Osteoblast (primary cell): ENCODE data around the gene TMCC1. TPM values are rescaled to one million over a fixed set of nuclear protein-coding genes. Genes with fewer than 3 reads are reported as not detected.

Experiments
- DNase-seq: peaks from one replicate; pipeline ENCODE4 v3.0.0; 2011; ENCODE audit warnings: low spot score, mixed read lengths; ENCODE audit not compliant: insufficient read length; ENCODE audit errors: missing footprints
- H2AFZ ChIP-seq: 2 replicates; pipeline ENCODE4 v1.6.0; 2011; ENCODE audit warnings: mild to moderate bottlenecking, low read length
- H3K27ac ChIP-seq: 2 replicates; pipeline ENCODE4 v1.5.1; 2011; ENCODE audit warnings: mild to moderate bottlenecking, low read depth, low read length, moderate library complexity
- H3K27me3 ChIP-seq: 2 replicates; pipeline ENCODE4 v1.6.0; 2012; ENCODE audit warnings: mild to moderate bottlenecking, control low read depth, inconsistent platforms, low read length, moderate library complexity; ENCODE audit not compliant: insufficient read depth
- H3K36me3 ChIP-seq: 2 replicates; pipeline ENCODE4 v1.5.1; 2011; ENCODE audit warnings: mild to moderate bottlenecking, low read length, control low read depth, moderate library complexity; ENCODE audit not compliant: insufficient read depth
- H3K4me1 ChIP-seq: 2 replicates; pipeline ENCODE4 v1.5.1; 2011; ENCODE audit warnings: mild to moderate bottlenecking, low read length, control low read depth, moderate library complexity; ENCODE audit not compliant: insufficient read depth
- H3K4me2 ChIP-seq: 2 replicates; pipeline ENCODE4 v1.6.0; 2011; ENCODE audit warnings: mild to moderate bottlenecking, low read length; ENCODE audit not compliant: insufficient read depth
- H3K4me3 ChIP-seq: fragments of 200-600 bp; sonication (generic); 3 replicates; pipeline ENCODE4 v1.5.1; 2012; ENCODE audit warnings: mild to moderate bottlenecking, low read length, inconsistent platforms; ENCODE audit not compliant: insufficient read depth
- H3K79me2 ChIP-seq: 2 replicates; pipeline ENCODE4 v1.6.0; 2012; ENCODE audit warnings: mild to moderate bottlenecking, low read length, control low read depth, inconsistent platforms; ENCODE audit not compliant: insufficient read depth
- H3K9me3 ChIP-seq: 2 replicates; pipeline ENCODE4 v1.5.1; 2011; ENCODE audit warnings: low read depth, low read length, control low read depth
- H4K20me1 ChIP-seq: 2 replicates; pipeline ENCODE4 v1.6.0; 2012; ENCODE audit warnings: mild to moderate bottlenecking, low read length, control low read depth; ENCODE audit not compliant: insufficient read depth
- total RNA-seq: library from RNA; depleted of rRNA; stranded (reverse); fragments of >200 nt; gene quantifications from 2 replicates; pipeline ENCODE4 v1.2.3, GENCODE V29; 2012
- TF ChIP-seq, protein P1 (sequence below): IDR thresholded peaks from 2 replicates; pipeline ENCODE4 v1.5.1; 2011; ENCODE audit warnings: mild to moderate bottlenecking, low read depth, low read length, moderate library complexity; ENCODE audit errors: extremely low read depth

TMCC1 gene
- total RNA-seq, 1 donor: 17.4 TPM

GRCh38 chr3:129616713-129617112, 276.8 kb downstream of the TMCC1 start:
- Histone ChIP-seq H3K4me3 (no peak overlapping the region), H3K9me3 (no peaks in the 10 kb centered on the region), H3K79me2 (no peaks in the 10 kb centered on the region), H3K27me3 (no peaks in the 10 kb centered on the region), H3K4me2 (no peak overlapping the region), H3K27ac (peak overlapping the region; percentile 12), H2AFZ (peak overlapping the region; percentile 43), H3K36me3 (no peaks in the 10 kb centered on the region), H3K4me1 (peaks cover 28% of the 10 kb centered on the region), H4K20me1 (no peaks in the 10 kb centered on the region)
- DNase-seq: peak; percentile 96
- TF ChIP-seq, protein P1, sequence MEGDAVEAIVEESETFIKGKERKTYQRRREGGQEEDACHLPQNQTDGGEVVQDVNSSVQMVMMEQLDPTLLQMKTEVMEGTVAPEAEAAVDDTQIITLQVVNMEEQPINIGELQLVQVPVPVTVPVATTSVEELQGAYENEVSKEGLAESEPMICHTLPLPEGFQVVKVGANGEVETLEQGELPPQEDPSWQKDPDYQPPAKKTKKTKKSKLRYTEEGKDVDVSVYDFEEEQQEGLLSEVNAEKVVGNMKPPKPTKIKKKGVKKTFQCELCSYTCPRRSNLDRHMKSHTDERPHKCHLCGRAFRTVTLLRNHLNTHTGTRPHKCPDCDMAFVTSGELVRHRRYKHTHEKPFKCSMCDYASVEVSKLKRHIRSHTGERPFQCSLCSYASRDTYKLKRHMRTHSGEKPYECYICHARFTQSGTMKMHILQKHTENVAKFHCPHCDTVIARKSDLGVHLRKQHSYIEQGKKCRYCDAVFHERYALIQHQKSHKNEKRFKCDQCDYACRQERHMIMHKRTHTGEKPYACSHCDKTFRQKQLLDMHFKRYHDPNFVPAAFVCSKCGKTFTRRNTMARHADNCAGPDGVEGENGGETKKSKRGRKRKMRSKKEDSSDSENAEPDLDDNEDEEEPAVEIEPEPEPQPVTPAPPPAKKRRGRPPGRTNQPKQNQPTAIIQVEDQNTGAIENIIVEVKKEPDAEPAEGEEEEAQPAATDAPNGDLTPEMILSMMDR: no peak

DNA sequence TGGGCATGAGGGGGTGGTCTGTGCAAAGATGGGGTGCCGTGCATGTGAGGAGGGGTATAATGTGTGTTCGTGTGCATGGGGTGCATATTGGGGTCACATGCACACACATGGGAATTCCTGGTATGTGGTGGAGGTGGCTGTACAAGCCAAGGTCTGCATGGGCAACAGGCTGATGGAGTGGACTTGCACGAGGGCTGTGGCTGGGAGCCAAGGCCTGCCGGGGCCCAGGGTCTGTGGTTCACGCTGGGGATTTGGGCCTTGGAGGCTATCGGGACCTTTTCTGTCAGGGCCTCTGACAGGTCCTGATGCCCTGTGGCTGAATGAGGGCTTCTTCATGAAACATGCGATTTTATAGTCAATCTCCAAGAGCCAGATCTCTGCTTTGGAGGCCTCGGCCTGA, 277.2 kb downstream of the TMCC1 start:
- Histone ChIP-seq H3K9me3 (no peaks in the 10 kb centered on the region), H3K27me3 (no peaks in the 10 kb centered on the region)

GRCh38 chr3:129615751-129616281, 277.7 kb downstream of the TMCC1 start:
- Histone ChIP-seq H3K9me3 (no peaks in the 10 kb centered on the region), H3K4me3 (no peak overlapping the region), H3K36me3 (no peaks in the 10 kb centered on the region), H3K79me2 (no peaks in the 10 kb centered on the region), H3K27me3 (no peaks in the 10 kb centered on the region), H3K4me1 (peaks cover 31% of the 10 kb centered on the region), H2AFZ (no peak overlapping the region), H3K27ac (no peak overlapping the region), H3K4me2 (no peak overlapping the region), H4K20me1 (no peaks in the 10 kb centered on the region)
- TF ChIP-seq, protein P1: no peak
- DNase-seq: peak; percentile 90

More for the DNA sequence above, 277.2 kb downstream of the TMCC1 start:
- Histone ChIP-seq H3K4me2 (no peak overlapping the region), H4K20me1 (no peaks in the 10 kb centered on the region), H3K4me3 (no peak overlapping the region), H3K27ac (no peak overlapping the region), H2AFZ (peak overlapping the region; percentile 43), H3K4me1 (peaks cover 31% of the 10 kb centered on the region), H3K79me2 (no peaks in the 10 kb centered on the region), H3K36me3 (no peaks in the 10 kb centered on the region)
- TF ChIP-seq, protein P1: no peak
- peak; percentile 85 for DNase-seq

DNA sequence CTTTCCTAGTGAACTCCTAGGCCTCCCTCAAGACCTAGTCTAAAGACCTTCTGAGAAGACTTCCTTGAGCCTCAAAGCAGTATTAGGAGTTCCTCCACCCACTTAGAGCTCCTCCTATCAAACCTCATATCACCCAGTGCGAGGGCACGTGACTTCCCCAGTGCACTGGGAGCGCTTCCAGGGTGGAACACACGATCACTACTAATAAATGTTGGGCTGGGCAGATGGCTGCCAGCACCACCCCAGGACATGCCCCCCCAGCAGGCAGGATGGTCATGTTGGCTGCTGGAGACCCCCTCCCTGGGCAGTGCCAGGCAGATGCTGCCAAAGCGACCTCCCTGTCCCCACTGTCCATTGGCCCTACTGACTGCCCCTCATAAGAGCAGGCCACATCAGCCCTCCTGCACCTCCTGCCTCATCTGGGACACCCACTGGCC, 278.6 kb downstream of the TMCC1 start:
- TF ChIP-seq, protein P1: no peak
- Histone ChIP-seq H3K9me3 (no peaks in the 10 kb centered on the region), H4K20me1 (no peaks in the 10 kb centered on the region), H3K79me2 (no peaks in the 10 kb centered on the region), H3K4me2 (no peak overlapping the region), H3K27ac (no peak overlapping the region), H3K27me3 (no peaks in the 10 kb centered on the region), H3K36me3 (no peaks in the 10 kb centered on the region), H3K4me3 (no peak overlapping the region), H2AFZ (no peak overlapping the region), H3K4me1 (peaks cover 34% of the 10 kb centered on the region)
- peak; percentile 88 for DNase-seq
